ENCODE results near the gene PLEKHM3. TPM values are rescaled to one million over a fixed set of nuclear protein-coding genes. Genes with fewer than 3 reads are reported as not detected.

The PLEKHM3 gene
- total and polyA plus RNA-seq, 2 of the 13 experiments (the other 11 are each of a cell fraction or from before 2014, with no cell fraction given) = 4.5 to 4.7 TPM

DNA sequence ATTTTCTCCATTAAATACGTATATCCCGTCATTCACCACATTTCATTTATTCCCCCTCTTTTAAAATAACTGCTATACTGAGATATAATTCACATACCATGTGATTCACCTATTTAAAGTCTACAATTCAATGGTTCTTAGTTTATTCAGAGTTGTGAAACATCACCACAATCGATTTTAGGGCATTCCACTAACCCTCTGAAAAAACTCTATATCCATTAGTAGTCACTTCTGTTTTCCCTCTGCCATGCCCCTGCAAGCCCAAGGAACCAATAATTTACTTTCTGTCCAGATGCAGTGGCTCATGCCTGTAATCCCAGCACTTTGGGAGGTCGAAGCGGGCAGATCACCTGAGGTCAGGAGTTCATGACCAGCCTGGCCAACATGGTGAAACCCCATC is 160.1 kb downstream of the PLEKHM3 start:
- H3K27me3 ChIP-seq (ENCODE audit: control insufficient read depth in 1 of 2, insufficient read depth in 2 of 2, low read length in 2 of 2) = no peaks in the 10 kb centered on the region
- DNase-seq (ENCODE audit: low spot score) = no peak
- WGBS (ENCODE audit: low lambda C conversion rate) = 82% methylated on average over 5 of the region's 5 CpGs
- no peak overlapping the region for H3K4me2 ChIP-seq (ENCODE audit: low read depth, low read length)
- H3K9me3 ChIP-seq (ENCODE audit: low read length) = no peaks in the 10 kb centered on the region
- no peak for FAIRE-seq
- intact Hi-C loops (cut with micrococcal nuclease; ENCODE audit: unreplicated experiment) = no loop called here
- ATAC-seq = no peak
- no TSS peak for BruUV-seq (replicated peaks)
- no peaks in the 10 kb centered on the region for H3K79me2 ChIP-seq (ENCODE audit: insufficient read depth, low read length)
- no peaks in the 10 kb centered on the region for H3K36me3 ChIP-seq (replicated peaks in 1 of 2; ENCODE audit: control insufficient read depth in 1 of 2, insufficient read depth in 2 of 2, low read length in 2 of 2)
- H3K4me1 ChIP-seq (ENCODE audit: insufficient read depth, low read length) = peaks cover 39% of the 10 kb centered on the region
- H3K9ac ChIP-seq (ENCODE audit: insufficient read depth, low read depth, low read length) = no peak overlapping the region
- H3K27ac ChIP-seq (ENCODE audit: extremely low read length, insufficient read depth, low read length) = no peak overlapping the region
- H3K4me3 ChIP-seq (replicated peaks in 1 of 3; ENCODE audit: insufficient read depth in 1 of 3, low read depth in 2 of 3, low read length in 3 of 3) = no peak overlapping the region
- POLR2A ChIA-PET = interaction anchor here (1.0 to 1.6 kb wide), 2 partner anchors 17 to 18 kb away, joined by 3 to 6 read pairs; no protein-coding TSS in a partner anchor
- TF ChIP-seq ZC3H4 (CRISPR knock-in tag; IDR thresholded peaks at IDR 0.05; ENCODE audit: borderline replicate concordance) = no peak
- TF ChIP-seq KAT2B (IDR thresholded peaks at IDR 0.05; ENCODE audit: borderline replicate concordance, low read depth, low read length) = peak; percentile 37; the same call in 1 of the 2 replicates
- no peak for TF ChIP-seq ZNF12 (CRISPR knock-in tag; IDR thresholded peaks at IDR 0.05)
- TF ChIP-seq ONECUT2 (CRISPR knock-in tag; IDR thresholded peaks at IDR 0.05) = peak; percentile 22; the same call in 1 of the 2 replicates
- peak; percentile 31; the same call in 1 of the 2 replicates for TF ChIP-seq CEBPB (IDR thresholded peaks at IDR 0.05; ENCODE audit: borderline replicate concordance, low read depth, low read length)
- TF ChIP-seq, protein P1, sequence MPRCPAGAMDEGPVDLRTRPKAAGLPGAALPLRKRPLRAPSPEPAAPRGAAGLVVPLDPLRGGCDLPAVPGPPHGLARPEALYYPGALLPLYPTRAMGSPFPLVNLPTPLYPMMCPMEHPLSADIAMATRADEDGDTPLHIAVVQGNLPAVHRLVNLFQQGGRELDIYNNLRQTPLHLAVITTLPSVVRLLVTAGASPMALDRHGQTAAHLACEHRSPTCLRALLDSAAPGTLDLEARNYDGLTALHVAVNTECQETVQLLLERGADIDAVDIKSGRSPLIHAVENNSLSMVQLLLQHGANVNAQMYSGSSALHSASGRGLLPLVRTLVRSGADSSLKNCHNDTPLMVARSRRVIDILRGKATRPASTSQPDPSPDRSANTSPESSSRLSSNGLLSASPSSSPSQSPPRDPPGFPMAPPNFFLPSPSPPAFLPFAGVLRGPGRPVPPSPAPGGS (CRISPR knock-in tag; IDR thresholded peaks at IDR 0.05) = no peak
- TF ChIP-seq, protein P2, sequence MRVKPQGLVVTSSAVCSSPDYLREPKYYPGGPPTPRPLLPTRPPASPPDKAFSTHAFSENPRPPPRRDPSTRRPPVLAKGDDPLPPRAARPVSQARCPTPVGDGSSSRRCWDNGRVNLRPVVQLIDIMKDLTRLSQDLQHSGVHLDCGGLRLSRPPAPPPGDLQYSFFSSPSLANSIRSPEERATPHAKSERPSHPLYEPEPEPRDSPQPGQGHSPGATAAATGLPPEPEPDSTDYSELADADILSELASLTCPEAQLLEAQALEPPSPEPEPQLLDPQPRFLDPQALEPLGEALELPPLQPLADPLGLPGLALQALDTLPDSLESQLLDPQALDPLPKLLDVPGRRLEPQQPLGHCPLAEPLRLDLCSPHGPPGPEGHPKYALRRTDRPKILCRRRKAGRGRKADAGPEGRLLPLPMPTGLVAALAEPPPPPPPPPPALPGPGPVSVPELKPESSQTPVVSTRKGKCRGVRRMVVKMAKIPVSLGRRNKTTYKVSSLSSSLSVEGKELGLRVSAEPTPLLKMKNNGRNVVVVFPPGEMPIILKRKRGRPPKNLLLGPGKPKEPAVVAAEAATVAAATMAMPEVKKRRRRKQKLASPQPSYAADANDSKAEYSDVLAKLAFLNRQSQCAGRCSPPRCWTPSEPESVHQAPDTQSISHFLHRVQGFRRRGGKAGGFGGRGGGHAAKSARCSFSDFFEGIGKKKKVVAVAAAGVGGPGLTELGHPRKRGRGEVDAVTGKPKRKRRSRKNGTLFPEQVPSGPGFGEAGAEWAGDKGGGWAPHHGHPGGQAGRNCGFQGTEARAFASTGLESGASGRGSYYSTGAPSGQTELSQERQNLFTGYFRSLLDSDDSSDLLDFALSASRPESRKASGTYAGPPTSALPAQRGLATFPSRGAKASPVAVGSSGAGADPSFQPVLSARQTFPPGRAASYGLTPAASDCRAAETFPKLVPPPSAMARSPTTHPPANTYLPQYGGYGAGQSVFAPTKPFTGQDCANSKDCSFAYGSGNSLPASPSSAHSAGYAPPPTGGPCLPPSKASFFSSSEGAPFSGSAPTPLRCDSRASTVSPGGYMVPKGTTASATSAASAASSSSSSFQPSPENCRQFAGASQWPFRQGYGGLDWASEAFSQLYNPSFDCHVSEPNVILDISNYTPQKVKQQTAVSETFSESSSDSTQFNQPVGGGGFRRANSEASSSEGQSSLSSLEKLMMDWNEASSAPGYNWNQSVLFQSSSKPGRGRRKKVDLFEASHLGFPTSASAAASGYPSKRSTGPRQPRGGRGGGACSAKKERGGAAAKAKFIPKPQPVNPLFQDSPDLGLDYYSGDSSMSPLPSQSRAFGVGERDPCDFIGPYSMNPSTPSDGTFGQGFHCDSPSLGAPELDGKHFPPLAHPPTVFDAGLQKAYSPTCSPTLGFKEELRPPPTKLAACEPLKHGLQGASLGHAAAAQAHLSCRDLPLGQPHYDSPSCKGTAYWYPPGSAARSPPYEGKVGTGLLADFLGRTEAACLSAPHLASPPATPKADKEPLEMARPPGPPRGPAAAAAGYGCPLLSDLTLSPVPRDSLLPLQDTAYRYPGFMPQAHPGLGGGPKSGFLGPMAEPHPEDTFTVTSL (CRISPR knock-in tag; IDR thresholded peaks at IDR 0.05; ENCODE audit: borderline replicate concordance) = 0 out of 2 replicates have a peak, but pooled peaks have one; percentile 20
- TF ChIP-seq GATAD2A (CRISPR knock-in tag; IDR thresholded peaks at IDR 0.05) = peak; percentile 60
- in situ Hi-C loops (cut with HindIII; ENCODE audit: extremely low pct_ligation_motif_present, low pct_unique_long_range_greater_than_20kb) = no loop called here
- no peak overlapping the region for H2AFZ ChIP-seq (ENCODE audit: low read length)
- no peaks in the 10 kb centered on the region for H4K20me1 ChIP-seq (ENCODE audit: insufficient read depth, low read length)
- CTCF ChIA-PET (ENCODE audit: low intra/inter-chr PET ratio, low total read pairs) = no interaction called here

Measured in HepG2 (cell line).